ENCODE results near the gene HIBCH.

DNA sequence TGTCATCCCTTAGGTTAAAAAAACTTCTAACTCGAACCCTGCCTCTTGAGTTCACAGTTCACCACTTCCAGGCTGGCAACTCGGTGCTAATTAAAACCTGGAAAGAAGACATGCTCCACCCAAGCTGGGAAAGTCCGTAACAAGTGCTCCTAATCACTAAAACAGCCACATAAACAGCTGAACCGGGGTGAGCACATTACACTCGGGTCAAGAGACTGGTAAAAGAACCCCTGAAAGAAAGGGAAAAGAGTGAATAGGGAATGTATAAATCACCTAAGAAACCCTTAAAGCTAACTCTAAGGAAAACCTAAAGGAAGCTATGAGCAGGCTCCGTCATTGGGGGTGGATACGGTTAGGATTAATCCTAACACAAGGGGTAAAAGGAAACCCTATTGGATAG is 102.0 kb downstream of the HIBCH start:
- no peak for TF ChIP-seq POLR2A (IDR thresholded peaks at IDR 0.05; ENCODE audit: low read depth, low read length)
- TF ChIP-seq POLR2AphosphoS5 (IDR thresholded peaks at IDR 0.05; ENCODE audit: low read depth, low read length): no peak
- no peak for TF ChIP-seq SPI1 (IDR thresholded peaks at IDR 0.05; ENCODE audit: low read depth, low read length)

Data from GM12891 (cell line).